ENCODE measurements around the gene ELMO3. TPM values are rescaled to one million over a fixed set of nuclear protein-coding genes. Genes with fewer than 3 reads are reported as not detected.
A peak's percentile ranks its signal among the peaks of the same experiment; 100 is the strongest.

Gene ELMO3
- total RNA-seq, 1 donor from 2014 or later, result 3.1 TPM

GRCh38 chr16:67223992-67224391, 25.1 kb downstream of the ELMO3 start:
- no peak for DNase-seq (ENCODE audit: low read depth)

DNA sequence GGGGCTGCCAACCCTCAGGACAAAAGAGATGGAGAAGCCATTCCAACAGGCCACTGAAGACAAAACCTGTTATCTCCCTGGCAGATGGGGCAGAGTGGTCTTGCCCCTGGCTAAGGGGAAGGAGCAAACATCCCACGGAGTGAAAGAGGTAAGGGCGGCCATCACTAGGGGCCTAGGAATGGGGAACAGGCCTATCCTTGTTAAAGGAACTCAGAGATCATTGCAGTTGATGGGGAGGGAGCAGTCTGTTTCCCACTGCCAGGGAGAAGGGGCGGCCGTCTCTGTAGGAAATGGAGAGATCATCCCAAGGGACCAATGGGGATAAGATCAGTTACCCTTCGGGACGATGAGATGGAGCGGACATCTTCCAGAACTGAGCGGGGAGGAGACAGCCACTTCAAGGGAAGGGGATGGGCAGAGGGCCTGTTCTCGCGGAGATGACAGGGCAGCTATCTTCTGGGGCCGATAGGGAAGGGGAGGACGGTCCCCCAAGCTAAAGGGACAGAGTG, 27.4 kb downstream of the ELMO3 start:
- no peak for DNase-seq (ENCODE audit: low read depth)

GRCh38 chr16:67226804-67227566, 28.1 kb downstream of the ELMO3 start, which contains the start of gene TMEM208:
Gene TMEM208 (plus strand): TSS chr16:67227130. CDS start chr16:67227219, 89 bp downstream.
- DNase-seq (ENCODE audit: low read depth), result peak; percentile 94

GRCh38 chr16:67227567-67227921, 28.6 kb downstream of the ELMO3 start:
- DNase-seq (ENCODE audit: low read depth), result no peak

- no peak for DNase-seq (ENCODE audit: low read depth)
These were observed 29.3 kb downstream of the ELMO3 start for GRCh38 chr16:67228034-67228785.

GRCh38 chr16:67228905-67229304, 30.0 kb downstream of the ELMO3 start:
- DNase-seq (ENCODE audit: low read depth), result no peak

DNA sequence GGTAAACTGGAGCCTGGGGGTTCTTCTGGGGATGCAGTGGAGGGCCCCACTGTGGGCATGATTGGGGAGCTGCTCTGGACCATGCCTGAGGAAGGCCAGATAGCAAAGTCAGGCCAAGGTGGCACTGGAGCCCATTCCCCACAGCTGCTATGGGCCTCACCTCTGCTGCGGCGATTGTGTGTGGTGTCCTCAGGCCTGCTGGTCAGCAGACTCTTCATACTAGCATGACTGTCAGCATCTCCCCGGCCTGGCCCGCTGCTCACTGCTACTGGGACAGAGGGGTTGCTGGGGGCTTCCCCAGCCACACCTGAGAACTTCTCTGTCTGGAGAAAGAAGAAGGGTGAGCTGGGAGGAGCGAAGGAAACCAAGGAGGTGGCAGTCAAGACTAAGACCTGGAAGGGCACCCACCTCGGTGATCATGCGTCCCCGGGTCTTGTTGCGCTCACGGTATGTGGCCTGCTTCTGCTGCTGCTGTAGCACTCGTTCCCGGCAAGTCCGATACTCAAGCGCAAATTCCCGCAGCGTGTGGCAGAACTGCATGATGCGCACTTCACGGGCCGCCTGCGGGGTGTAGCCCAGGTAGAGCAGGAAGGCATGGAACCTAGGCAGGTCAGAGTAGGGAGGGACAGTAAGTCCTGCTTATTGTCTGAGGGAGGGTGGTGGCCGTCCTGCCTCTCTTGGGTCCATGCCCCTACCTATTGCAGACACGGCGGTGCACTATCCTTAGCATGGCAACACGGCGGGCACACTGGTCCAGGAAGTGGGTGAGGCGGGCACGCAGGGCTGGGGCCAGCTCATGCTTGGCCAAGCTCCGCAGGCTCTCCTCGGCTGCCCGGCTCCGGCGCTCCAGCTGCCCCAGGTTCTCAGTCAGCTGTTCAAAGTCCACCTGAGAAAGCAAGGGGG, 31.2 kb downstream of the ELMO3 start:
- DNase-seq (ENCODE audit: low read depth), result no peak

DNA sequence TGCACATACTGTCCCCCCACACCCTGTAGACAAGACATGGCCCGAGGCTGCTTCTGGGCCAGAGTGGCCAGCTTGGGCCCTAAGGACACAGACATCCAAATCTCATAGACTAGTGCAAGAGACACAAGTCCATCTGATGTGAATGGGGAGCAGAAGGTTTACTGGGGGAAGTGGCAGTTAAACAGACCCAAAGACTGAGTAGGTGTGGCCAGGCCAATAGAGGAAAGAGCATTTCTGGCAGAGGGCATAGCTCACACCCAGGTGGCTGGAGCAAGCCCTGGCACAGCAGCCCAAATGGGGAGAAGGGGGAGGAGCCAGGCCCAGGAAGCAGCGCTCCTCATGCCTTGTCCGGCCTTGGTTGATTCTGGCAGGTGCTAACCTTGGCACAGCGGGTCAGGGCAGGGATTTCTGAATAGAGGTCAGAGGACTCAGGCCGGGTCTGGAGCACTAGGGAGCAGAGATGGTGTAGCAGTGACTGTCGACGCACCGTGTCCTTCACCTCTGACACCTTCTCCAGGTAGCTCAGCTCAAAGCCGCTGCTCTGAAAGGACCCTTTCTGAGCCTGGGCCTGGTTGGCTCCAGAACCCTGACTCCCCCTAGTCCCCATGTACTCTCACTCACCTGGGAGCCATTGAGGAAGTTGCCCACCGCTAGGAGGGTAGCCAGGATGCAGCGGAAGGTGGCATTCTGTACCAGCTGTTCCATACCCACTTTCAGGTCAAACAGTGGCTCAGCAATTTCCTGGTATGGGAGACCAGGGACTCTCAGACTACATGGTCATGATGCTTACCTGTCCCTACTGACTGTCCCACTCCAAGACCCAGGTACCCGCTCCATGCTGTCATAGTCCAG, 32.1 kb downstream of the ELMO3 start:
- no peak for DNase-seq (ENCODE audit: low read depth)

DNA sequence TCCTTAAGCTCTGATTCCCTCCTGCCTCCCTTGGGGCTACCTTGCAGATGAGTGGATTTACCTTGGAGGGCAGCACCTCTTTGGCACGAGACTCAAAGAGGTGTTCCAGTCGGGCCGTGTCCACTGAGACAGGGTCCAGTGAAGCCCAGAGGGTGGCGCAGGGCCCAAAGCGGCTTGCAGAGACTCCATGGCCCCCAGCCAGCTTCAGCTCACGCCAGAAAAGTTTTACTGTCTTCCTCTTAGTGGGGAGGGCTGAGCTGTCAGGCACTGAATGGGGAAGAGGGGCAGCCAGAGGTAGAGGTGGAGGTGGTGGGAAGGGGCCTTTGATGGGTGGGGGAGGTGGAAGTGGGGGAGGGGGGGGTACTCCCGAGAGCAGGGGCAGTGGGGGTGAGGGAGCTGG, 34.7 kb downstream of the ELMO3 start:
- no peak for DNase-seq (ENCODE audit: low read depth)

- DNase-seq (ENCODE audit: low read depth), result no peak
These were observed 35.3 kb downstream of the ELMO3 start for GRCh38 chr16:67234180-67234597.

DNA sequence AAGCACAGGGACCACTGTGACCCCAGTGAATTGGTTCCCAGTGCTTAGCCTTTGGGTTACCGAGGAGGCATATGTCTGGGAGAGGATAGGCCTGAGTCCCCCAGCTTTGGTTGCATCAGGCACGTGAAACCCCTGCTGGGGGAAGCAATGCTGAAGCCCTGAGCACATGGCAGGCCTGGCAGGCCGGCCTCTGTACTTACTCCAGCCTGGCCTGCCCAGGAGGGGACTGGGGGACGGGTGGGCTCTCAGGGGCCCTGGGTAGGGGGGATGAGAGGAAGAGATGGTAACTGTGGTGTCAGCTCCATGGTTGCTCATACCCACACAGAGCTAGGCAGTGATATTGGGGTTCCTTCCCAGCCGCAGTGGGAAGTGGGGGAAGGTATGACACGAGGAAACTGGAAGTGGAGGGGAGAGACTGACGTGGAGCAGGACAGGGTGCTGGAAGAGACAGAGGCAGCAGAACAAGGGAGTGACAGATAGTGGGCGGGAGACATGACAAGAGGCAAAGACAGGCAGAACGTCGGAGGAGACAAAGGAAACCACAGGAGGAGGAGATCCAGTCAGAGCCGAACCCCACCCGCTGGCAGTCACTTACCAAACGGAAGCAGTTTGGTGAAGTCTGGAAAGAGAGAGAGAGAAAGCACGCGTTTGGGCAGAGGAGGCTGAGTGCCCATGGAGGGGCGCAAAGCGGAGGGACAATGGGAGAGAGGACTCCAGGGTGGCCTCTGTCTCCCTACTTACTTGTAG, 37.1 kb downstream of the ELMO3 start:
- no peak for DNase-seq (ENCODE audit: low read depth)

- DNase-seq (ENCODE audit: low read depth), result no peak
These were observed 37.8 kb downstream of the ELMO3 start for GRCh38 chr16:67236563-67237395.

GRCh38 chr16:67237396-67238277, 38.7 kb downstream of the ELMO3 start:
- no peak for DNase-seq (ENCODE audit: low read depth)

DNA sequence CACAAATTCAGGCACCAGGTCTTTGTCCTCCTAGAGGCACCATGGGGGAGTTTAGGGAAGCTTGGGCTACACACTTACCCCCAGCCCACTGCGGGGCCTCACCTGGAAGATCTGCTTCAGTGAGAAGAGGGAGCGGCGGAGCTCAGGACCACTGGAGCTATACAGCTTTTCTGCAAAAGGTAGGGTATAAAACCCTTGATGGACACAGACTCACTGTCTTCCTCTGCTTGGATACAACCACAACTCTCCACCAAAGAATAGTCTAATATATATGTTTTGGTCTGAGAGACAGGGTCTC, 39.3 kb downstream of the ELMO3 start:
- DNase-seq (ENCODE audit: low read depth), result no peak

DNA sequence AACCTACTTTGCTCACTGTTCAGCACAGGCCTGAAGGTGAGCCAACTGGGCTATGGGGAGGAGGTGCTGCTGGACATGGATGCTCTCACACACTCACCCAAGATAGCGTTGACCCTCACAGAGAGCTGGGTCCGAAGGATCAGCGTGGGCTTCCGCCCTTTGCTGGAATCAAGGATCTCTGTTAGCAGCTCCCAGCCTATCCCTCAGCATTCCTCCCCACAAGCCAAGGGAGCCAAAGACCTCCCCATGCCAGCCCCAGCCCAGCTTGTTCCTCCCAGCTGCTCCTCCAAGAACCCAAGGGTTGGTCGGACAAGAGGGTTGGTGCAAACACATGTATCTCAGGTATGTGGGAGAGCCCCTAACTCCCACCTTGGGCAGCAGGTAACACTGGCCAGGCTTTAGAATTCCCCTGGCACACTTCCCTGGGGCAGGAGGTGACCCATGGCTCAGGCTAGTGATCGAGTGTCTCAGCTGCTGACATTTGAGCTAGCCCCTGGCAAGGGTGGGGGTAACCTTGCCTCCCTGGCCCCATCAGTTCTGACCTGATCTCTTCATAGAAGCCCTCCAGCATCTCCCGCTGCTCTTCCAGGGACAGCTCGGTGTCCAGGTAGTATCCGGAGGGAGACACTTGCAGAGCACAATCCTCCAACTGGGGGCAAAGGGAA, 40.0 kb downstream of the ELMO3 start:
- no peak for DNase-seq (ENCODE audit: low read depth)

DNA sequence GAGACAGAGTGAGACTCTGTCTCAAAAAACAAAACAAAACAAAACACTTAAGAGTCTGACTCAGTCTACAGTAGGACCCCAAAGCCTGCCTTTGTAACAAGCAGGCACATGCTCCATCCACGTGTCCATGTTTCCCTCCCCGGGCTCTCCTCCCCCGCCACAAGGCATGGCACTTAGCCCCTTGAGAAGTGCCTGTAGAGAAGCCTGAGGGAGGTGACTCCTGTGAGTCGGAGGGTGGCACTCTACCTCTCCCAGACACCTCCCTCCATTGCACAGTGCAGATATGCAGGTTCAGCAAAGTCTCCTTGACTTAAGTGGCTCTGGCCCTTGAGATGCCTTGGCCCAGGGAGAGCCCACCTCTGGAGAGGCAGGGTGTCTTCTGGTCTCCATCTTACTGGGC, 41.6 kb downstream of the ELMO3 start:
- peak; percentile 20 for DNase-seq (ENCODE audit: low read depth)

DNA sequence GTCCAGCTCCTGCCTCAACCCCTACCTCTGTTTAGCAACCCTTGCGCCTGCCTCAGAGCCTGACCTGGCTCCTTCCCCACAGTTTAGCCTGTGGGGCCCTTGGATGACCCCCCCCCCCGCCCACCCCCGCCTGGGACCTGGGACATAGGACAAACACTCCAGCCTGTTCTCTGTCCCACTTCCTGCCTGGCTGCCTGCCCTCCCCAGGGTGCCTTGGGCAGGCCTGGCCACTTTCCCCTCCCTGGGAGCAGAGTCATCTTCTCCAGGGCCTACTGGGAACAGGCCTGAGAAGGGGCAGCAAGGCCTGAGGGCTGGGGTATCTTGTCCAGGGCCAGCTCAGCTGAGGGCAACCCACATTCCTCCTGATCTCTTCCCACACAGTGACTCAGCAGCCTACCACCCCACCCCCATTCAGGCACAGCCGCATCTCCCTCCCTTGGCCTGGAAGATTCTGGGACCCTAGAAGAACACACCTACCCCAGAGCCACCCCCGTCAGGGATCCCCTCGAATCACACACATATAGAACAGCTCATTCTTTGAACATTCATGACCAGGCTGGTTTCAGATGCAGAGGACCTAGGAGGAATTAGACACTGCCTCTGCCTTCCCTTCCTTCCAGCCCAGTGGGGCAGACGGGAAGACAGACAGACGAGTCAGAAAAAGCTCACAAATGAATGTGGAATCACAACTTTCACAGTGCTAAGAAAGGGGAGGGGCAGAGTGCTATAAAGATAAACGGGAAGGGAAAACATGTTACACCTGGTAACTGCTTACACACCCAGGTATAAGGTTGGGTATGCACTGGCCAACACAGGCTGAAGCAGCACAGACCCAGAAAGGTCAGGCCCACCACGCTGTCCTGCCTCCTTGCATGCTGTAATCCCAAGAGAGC, 42.3 kb downstream of the ELMO3 start:
- peak; percentile 85 for DNase-seq (ENCODE audit: low read depth)

Measured in renal cortical epithelial cell (primary cell).